Aorta (tissue), 4 donors: ENCODE results near the gene MAN2A2. TPM values are rescaled to one million over a fixed set of nuclear protein-coding genes. Genes with fewer than 3 reads are reported as not detected.

Source experiments
- polyA plus RNA-seq, 2 donors: library from polyadenylated mRNA; stranded (reverse); fragments of 200-250 nt; gene quantifications; one replicate each; pipeline ENCODE4 v1.2.3, GENCODE V29; 2013
- total RNA-seq, 2 donors: library from RNA; stranded (reverse); fragmentation: NEBNext Ultra II Directional; extraction: Animal tissue kit (Norgen Biotek cat#: 25700); gene quantifications; one replicate each; pipeline ENCODE4 v1.2.1, GENCODE V29; 2021
- donor health status: healthy with polysubstance abuse.
- donor health status: Bipolar disorder and iron deficiency.
- donor health status: DM: no; HTN: no; CAD: no.
- donor health status: DM: yes; HTN: yes; CAD: no.

MAN2A2 gene
- total and polyA plus RNA-seq, 4 donors: 19.2 to 82.4 (median 52.9) TPM

Other genes with a start within 250 kb of the MAN2A2 start
- gene BLM, start 186.0 kb upstream of the MAN2A2 start, total RNA-seq: 1 to 10 TPM in 1 of 2 donors, under 1 TPM in 1; 0.94 to 3.2 TPM
- gene BLM, start 186.0 kb upstream of the MAN2A2 start, polyA plus RNA-seq: 1 to 10 TPM in 1 of 2 donors, not detected in 1; 1.5 TPM
- 10 to 100 TPM; 62.3 to 65.8 TPM for gene FURIN, start 34.7 kb upstream of the MAN2A2 start, total RNA-seq
- gene FURIN, start 34.7 kb upstream of the MAN2A2 start, polyA plus RNA-seq: 10 to 100 TPM; 20.9 to 26.0 TPM
- 10 to 100 TPM; 39.8 to 68.3 TPM for gene FES, start 18.8 kb upstream of the MAN2A2 start, total RNA-seq
- gene FES, start 18.8 kb upstream of the MAN2A2 start, polyA plus RNA-seq: 10 to 100 TPM; 11.6 to 26.4 TPM
- 1 to 10 TPM; 7.3 to 7.7 TPM for gene HDDC3, start 29.2 kb downstream of the MAN2A2 start, total RNA-seq
- 10 to 100 TPM in 1 of 2 donors, 1 to 10 TPM in 1; 6.5 to 15.3 TPM for gene HDDC3, start 29.2 kb downstream of the MAN2A2 start, polyA plus RNA-seq
- gene UNC45A, start 32.0 kb downstream of the MAN2A2 start, total RNA-seq: 10 to 100 TPM; 65.5 to 90.1 TPM
- 10 to 100 TPM; 34.6 to 96.7 TPM for gene UNC45A, start 32.0 kb downstream of the MAN2A2 start, polyA plus RNA-seq
- gene RCCD1, start 51.6 kb downstream of the MAN2A2 start, total RNA-seq: 10 to 100 TPM in 1 of 2 donors, 1 to 10 TPM in 1; 5.9 to 12.3 TPM
- 1 to 10 TPM; 3.9 to 8.2 TPM for gene RCCD1, start 51.6 kb downstream of the MAN2A2 start, polyA plus RNA-seq
- 1 to 10 TPM; 7.7 to 8.1 TPM for gene PRC1, start 91.2 kb downstream of the MAN2A2 start, total RNA-seq
- 1 to 10 TPM; 3.5 to 6.0 TPM for gene PRC1, start 91.2 kb downstream of the MAN2A2 start, polyA plus RNA-seq
- gene VPS33B, start 119.3 kb downstream of the MAN2A2 start, total RNA-seq: 10 to 100 TPM; 13.4 to 14.3 TPM
- 10 to 100 TPM in 1 of 2 donors, 1 to 10 TPM in 1; 4.8 to 14.8 TPM for gene VPS33B, start 119.3 kb downstream of the MAN2A2 start, polyA plus RNA-seq
- gene SV2B, start 197.0 kb downstream of the MAN2A2 start, total RNA-seq: 1 to 10 TPM; 2.5 to 6.4 TPM
- not detected for gene SV2B, start 197.0 kb downstream of the MAN2A2 start, polyA plus RNA-seq